Brain microvascular endothelial cell (primary cell): ENCODE measurements around the gene DNTT.

Source experiments
- DNase-seq: peaks from one replicate; pipeline ENCODE4 v3.0.0-alpha.2; 2020
- H3K27ac ChIP-seq: fragments of 250-450 bp; sonication (Bioruptor Pico); 2 replicates; pipeline ENCODE4 v1.5.1; 2020; ENCODE audit warnings: mild to moderate bottlenecking, moderate library complexity
- H3K27me3 ChIP-seq: fragments of 250-450 bp; sonication (Bioruptor Pico); replicated peaks from 2 replicates; pipeline ENCODE4 v1.5.1; 2020; ENCODE audit warnings: mild to moderate bottlenecking
- H3K36me3 ChIP-seq: fragments of 250-450 bp; sonication (Bioruptor Pico); replicated peaks from 2 replicates; pipeline ENCODE4 v1.5.1; 2020; ENCODE audit warnings: mild to moderate bottlenecking
- H3K4me3 ChIP-seq: 2 replicates; pipeline ENCODE4 v1.5.1; 2011; ENCODE audit warnings: low read depth, mild to moderate bottlenecking, control low read depth, low read length, moderate library complexity
- in situ Hi-C: cut with HindIII; loops from 2 replicates; pipeline ENCODE4 v1.10.0; 2017; ENCODE audit warnings: low sequenced_read_pairs, low pct_ligation_motif_present
- TF ChIP-seq, protein P1 (sequence below): IDR thresholded peaks from 2 replicates; pipeline ENCODE4 v1.5.1; 2011; ENCODE audit warnings: low read depth, mild to moderate bottlenecking, moderate library complexity, low read length, control low read depth, inconsistent platforms; ENCODE audit errors: missing control alignments

The DNTT gene

GRCh38 chr10:96304230-96304629 lies at the start of gene DNTT:
Gene DNTT, plus strand, starts transcription at chr10:96304434. Its CDS starts 64 bp downstream, at chr10:96304498.
- TF ChIP-seq, protein P1, sequence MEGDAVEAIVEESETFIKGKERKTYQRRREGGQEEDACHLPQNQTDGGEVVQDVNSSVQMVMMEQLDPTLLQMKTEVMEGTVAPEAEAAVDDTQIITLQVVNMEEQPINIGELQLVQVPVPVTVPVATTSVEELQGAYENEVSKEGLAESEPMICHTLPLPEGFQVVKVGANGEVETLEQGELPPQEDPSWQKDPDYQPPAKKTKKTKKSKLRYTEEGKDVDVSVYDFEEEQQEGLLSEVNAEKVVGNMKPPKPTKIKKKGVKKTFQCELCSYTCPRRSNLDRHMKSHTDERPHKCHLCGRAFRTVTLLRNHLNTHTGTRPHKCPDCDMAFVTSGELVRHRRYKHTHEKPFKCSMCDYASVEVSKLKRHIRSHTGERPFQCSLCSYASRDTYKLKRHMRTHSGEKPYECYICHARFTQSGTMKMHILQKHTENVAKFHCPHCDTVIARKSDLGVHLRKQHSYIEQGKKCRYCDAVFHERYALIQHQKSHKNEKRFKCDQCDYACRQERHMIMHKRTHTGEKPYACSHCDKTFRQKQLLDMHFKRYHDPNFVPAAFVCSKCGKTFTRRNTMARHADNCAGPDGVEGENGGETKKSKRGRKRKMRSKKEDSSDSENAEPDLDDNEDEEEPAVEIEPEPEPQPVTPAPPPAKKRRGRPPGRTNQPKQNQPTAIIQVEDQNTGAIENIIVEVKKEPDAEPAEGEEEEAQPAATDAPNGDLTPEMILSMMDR = no peak
- in situ Hi-C loops = no loop called here
- Histone ChIP-seq H3K4me3 (no peak within 1 kb of the TSS), H3K27me3 (no peaks in the 10 kb centered on the region), H3K27ac (no peak within 1 kb of the TSS), H3K36me3 (no peaks in the 10 kb centered on the region)
- DNase-seq = no peak

GRCh38 chr10:96254976-96255375 lies 49.3 kb upstream of the DNTT start:
- no peaks in the 10 kb centered on the region for H3K27me3 ChIP-seq
- H3K36me3 ChIP-seq = no peaks in the 10 kb centered on the region
- TF ChIP-seq, protein P1 = no peak
- H3K4me3 ChIP-seq = no peak overlapping the region
- no peak for DNase-seq
- in situ Hi-C loops = no loop called here
- no peak overlapping the region for H3K27ac ChIP-seq

DNA sequence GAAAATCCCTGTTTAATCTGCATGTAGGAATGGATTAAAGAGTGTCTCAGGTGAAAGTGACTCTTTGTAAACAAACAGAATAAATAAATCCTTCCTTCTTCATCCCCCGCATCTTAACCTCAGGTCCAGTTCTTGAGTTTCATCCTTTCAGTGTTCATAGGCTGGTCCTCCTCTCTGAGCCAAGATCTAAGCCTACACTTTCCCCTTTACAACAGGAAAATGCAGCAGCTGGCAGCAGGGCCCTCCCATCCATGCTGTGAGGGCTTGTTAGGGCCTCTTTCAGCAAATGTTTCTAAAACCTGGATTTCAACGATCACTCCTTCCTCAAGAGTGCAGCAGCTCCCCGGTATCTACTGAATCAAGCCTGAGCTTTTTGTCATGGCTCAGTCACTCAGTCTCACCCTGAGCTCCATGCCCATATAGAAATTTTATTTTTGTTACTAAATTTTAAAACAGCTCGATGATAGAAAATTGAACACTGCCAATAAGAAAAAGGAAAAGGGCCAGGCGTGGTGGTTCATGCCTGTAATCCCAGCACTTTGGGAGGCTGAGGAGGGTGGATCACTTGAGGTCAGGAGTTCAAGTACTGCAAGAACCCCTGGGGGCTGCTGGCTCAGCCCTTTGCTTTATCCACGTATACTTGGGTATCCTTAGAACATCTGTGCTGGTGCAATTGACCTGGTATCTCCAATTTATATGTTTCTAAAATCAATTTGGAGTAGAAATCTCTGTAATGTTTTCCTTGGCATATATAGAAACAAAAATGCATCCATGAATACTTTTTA lies 48.5 kb upstream of the DNTT start:
- TF ChIP-seq, protein P1 = no peak
- in situ Hi-C loops = no loop called here
- H3K27ac ChIP-seq = no peak overlapping the region
- no peaks in the 10 kb centered on the region for H3K36me3 ChIP-seq
- DNase-seq = no peak
- H3K4me3 ChIP-seq = no peak overlapping the region
- no peaks in the 10 kb centered on the region for H3K27me3 ChIP-seq

DNA sequence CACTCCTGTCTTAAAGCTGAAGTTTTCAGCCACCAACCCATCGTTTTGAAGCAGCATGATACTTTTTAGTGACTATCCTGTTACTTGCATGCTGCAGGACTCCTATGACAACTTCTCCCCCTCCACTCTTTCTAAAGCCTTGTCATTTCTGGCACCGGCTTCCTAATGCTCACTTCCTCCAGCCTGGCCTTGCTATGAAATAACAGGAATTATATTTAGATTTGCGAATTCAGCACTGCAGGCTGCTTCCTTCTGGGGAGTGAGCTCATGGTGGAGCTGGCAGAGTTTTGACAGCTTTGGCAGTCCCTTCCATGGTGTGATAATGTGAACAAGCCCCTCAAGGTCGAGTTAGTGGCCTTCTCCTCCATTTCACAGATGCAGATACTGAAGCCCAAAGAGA lies 46.3 kb upstream of the DNTT start:
- no peaks in the 10 kb centered on the region for H3K36me3 ChIP-seq
- DNase-seq = no peak
- H3K27ac ChIP-seq = no peak overlapping the region
- in situ Hi-C loops = no loop called here
- no peaks in the 10 kb centered on the region for H3K27me3 ChIP-seq
- H3K4me3 ChIP-seq = no peak overlapping the region
- TF ChIP-seq, protein P1 = no peak

GRCh38 chr10:96259150-96259549 lies 45.1 kb upstream of the DNTT start:
- no peak for DNase-seq
- H3K27me3 ChIP-seq = no peaks in the 10 kb centered on the region
- no peak overlapping the region for H3K27ac ChIP-seq
- TF ChIP-seq, protein P1 = no peak
- H3K36me3 ChIP-seq = no peaks in the 10 kb centered on the region
- no peak overlapping the region for H3K4me3 ChIP-seq
- in situ Hi-C loops = no loop called here

- in situ Hi-C loops = no loop called here
Observed at GRCh38 chr10:96260014-96260413, 44.2 kb upstream of the DNTT start.

More at GRCh38 chr10:96260014-96260413, 44.2 kb upstream of the DNTT start:
- H3K4me3 ChIP-seq = no peak overlapping the region
- TF ChIP-seq, protein P1 = no peak
- H3K27me3 ChIP-seq = no peaks in the 10 kb centered on the region
- H3K27ac ChIP-seq = no peak overlapping the region
- H3K36me3 ChIP-seq = no peaks in the 10 kb centered on the region
- no peak for DNase-seq
